Hepatocyte (in vitro differentiated cells): ENCODE results near the gene TEX22.

Experiments used
- EZH2phosphoT487 ChIP-seq: fragments of 200-600 bp; sonication (generic); IDR thresholded peaks from one replicate; pipeline ENCODE4 v1.6.1; 2018; ENCODE audit warnings: antibody characterized with exemption, mild to moderate bottlenecking, low read depth, moderate library complexity; ENCODE audit not compliant: unreplicated experiment, severe bottlenecking
- TF ChIP-seq, protein P1 (sequence below): fragments of 200-600 bp; sonication (generic); IDR thresholded peaks from 2 replicates; pipeline ENCODE4 v1.5.1; 2016; ENCODE audit warnings: antibody characterized with exemption, mild to moderate bottlenecking; ENCODE audit not compliant: poor library complexity

DNA sequence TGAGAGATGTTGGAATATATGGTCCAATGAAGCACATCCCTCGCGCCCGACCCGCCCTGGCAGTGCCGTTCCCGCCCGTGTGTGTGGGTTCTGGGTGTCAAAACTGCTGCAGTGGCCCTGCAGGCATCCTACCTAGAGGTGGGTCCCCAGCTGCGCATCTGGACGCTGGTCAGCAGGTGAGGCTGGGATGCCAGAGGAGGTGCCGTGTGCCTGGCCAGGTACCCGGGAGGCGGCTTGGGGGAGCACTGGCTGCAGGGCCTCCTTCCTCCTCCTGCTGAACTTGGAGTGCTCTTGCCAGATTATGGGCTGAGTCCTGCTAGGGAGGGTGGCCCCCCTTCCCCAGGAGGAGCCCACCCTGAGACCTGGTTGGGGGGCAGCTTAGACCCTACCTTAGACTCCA, 26.5 kb downstream of the TEX22 start:
- TF ChIP-seq EZH2phosphoT487 = no peak
- TF ChIP-seq, protein P1, sequence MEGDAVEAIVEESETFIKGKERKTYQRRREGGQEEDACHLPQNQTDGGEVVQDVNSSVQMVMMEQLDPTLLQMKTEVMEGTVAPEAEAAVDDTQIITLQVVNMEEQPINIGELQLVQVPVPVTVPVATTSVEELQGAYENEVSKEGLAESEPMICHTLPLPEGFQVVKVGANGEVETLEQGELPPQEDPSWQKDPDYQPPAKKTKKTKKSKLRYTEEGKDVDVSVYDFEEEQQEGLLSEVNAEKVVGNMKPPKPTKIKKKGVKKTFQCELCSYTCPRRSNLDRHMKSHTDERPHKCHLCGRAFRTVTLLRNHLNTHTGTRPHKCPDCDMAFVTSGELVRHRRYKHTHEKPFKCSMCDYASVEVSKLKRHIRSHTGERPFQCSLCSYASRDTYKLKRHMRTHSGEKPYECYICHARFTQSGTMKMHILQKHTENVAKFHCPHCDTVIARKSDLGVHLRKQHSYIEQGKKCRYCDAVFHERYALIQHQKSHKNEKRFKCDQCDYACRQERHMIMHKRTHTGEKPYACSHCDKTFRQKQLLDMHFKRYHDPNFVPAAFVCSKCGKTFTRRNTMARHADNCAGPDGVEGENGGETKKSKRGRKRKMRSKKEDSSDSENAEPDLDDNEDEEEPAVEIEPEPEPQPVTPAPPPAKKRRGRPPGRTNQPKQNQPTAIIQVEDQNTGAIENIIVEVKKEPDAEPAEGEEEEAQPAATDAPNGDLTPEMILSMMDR = no peak
